Measurements from ENCODE around the gene CLDN11.
A peak's percentile ranks its signal among the peaks of the same experiment; 100 is the strongest.

Gene CLDN11

DNA sequence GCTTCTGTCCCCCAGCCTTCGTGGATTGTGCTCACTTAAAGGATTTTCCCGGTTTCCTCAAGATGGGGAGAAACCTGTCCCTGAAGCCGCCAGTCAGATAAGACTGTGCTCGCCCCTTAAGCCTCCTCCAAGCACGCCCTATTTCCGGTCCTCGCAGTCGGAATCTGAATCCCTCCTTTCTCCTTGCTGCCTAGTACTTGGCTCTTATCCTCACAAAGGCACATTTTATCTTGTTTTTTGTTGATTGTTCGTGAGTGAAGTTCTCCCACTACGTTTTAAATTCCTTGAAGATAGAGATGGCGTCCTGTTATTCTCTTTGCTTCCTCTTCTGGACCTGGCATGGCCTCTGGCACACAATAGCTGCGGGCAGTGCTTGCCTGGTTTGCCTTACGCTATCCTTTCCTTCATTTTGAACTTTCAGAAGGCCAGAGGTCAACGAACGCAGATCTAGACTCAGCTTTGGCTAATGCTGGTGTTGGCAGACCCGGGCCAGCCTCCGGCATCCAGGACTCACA lies 1.7 kb downstream of the CLDN11 start:
- Mint-ChIP-seq H3K27me3 (peaks cover 26% of the 10 kb centered on the region), H3K36me3 (peaks cover 2% of the 10 kb centered on the region), H3K4me3 (peak overlapping the region; percentile 78), H3K4me1 (ENCODE audit: low read depth) (peaks cover 14% of the 10 kb centered on the region), H3K9me3 (ENCODE audit: low read depth) (no peaks in the 10 kb centered on the region), H3K27ac (no peak overlapping the region)

- peaks cover 26% of the 10 kb centered on the region for H3K27me3 Mint-ChIP-seq
- H3K4me3 Mint-ChIP-seq = no peak overlapping the region
- no peak overlapping the region for H3K27ac Mint-ChIP-seq
- no peaks in the 10 kb centered on the region for H3K9me3 Mint-ChIP-seq (ENCODE audit: low read depth)
- H3K4me1 Mint-ChIP-seq (ENCODE audit: low read depth) = peaks cover 14% of the 10 kb centered on the region
- peaks cover 2% of the 10 kb centered on the region for H3K36me3 Mint-ChIP-seq
Observed at GRCh38 chr3:170421111-170421641, 2.5 kb downstream of the CLDN11 start.

DNA sequence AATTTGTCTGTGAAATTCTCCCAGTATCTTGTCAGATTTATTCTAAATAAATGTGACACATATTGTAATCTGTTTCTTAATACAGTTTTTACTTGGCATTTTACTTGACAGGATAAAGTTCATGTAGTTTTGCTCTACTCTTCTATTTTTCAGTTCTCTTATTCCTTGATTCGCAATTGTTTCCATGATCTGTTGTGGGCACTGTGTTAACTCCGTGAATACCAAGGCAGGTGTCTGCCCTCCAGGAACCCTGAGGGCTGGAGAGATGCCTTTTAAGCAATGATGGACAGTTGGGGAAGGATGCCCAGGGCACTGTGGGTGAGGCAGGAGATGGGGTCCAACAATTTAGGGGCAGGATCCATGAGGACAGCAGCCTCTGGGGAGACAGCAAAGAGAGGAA lies 3.1 kb downstream of the CLDN11 start:
- H3K36me3 Mint-ChIP-seq = peaks cover 2% of the 10 kb centered on the region
- peaks cover 25% of the 10 kb centered on the region for H3K27me3 Mint-ChIP-seq
- H3K4me1 Mint-ChIP-seq (ENCODE audit: low read depth) = peaks cover 14% of the 10 kb centered on the region
- no peak overlapping the region for H3K4me3 Mint-ChIP-seq
- H3K27ac Mint-ChIP-seq = no peak overlapping the region
- H3K9me3 Mint-ChIP-seq (ENCODE audit: low read depth) = no peaks in the 10 kb centered on the region

- Mint-ChIP-seq H3K27me3 (peaks cover 16% of the 10 kb centered on the region), H3K36me3 (peaks cover 2% of the 10 kb centered on the region), H3K27ac (no peak overlapping the region), H3K4me1 (ENCODE audit: low read depth) (peaks cover 13% of the 10 kb centered on the region), H3K9me3 (ENCODE audit: low read depth) (no peaks in the 10 kb centered on the region), H3K4me3 (no peak overlapping the region)
Observed at GRCh38 chr3:170423001-170423615, 4.4 kb downstream of the CLDN11 start.

DNA sequence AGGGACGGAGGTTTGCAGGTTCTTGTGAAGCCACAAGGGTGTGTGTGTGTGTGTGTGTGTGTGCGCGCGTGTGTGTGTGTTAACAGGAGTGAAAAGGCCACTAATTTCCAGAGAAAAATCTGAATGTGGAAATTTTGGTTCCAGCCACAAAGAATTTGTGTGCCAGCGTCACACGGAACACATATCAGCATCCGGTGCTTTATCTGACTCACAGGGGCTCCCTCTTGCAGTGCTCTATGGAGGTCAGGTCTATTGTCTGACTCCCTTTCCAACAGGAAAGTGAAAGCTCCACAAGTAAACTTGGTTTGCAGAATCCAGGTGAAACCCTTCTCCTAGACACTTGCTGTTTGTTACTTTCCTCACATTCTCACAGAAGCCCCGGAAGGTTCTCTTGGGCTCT lies 6.2 kb downstream of the CLDN11 start:
- Mint-ChIP-seq H3K4me1 (ENCODE audit: low read depth) (peaks cover 25% of the 10 kb centered on the region), H3K27me3 (peaks cover 12% of the 10 kb centered on the region)

GRCh38 chr3:170425491-170426239 lies 7.0 kb downstream of the CLDN11 start:
- Mint-ChIP-seq H3K36me3 (peaks cover 2% of the 10 kb centered on the region), H3K27ac (no peak overlapping the region), H3K4me1 (ENCODE audit: low read depth) (peaks cover 20% of the 10 kb centered on the region), H3K9me3 (ENCODE audit: low read depth) (no peaks in the 10 kb centered on the region), H3K27me3 (peaks cover 7% of the 10 kb centered on the region), H3K4me3 (no peak overlapping the region)

More for the DNA sequence above, 6.2 kb downstream of the CLDN11 start:
- no peak overlapping the region for H3K4me3 Mint-ChIP-seq
- H3K36me3 Mint-ChIP-seq = peaks cover 2% of the 10 kb centered on the region
- no peak overlapping the region for H3K27ac Mint-ChIP-seq
- no peaks in the 10 kb centered on the region for H3K9me3 Mint-ChIP-seq (ENCODE audit: low read depth)

GRCh38 chr3:170426240-170426797 lies 7.7 kb downstream of the CLDN11 start:
- H3K4me3 Mint-ChIP-seq = no peak overlapping the region
- peaks cover 7% of the 10 kb centered on the region for H3K27me3 Mint-ChIP-seq
- peaks cover 20% of the 10 kb centered on the region for H3K4me1 Mint-ChIP-seq (ENCODE audit: low read depth)
- no peak overlapping the region for H3K27ac Mint-ChIP-seq
- H3K36me3 Mint-ChIP-seq = peaks cover 2% of the 10 kb centered on the region
- no peaks in the 10 kb centered on the region for H3K9me3 Mint-ChIP-seq (ENCODE audit: low read depth)

- Mint-ChIP-seq H3K27ac (no peak overlapping the region), H3K27me3 (peaks cover 2% of the 10 kb centered on the region), H3K4me3 (no peak overlapping the region), H3K9me3 (ENCODE audit: low read depth) (no peaks in the 10 kb centered on the region), H3K36me3 (peaks cover 2% of the 10 kb centered on the region), H3K4me1 (ENCODE audit: low read depth) (peaks cover 17% of the 10 kb centered on the region)
Observed at GRCh38 chr3:170428095-170428494, 9.4 kb downstream of the CLDN11 start.

DNA sequence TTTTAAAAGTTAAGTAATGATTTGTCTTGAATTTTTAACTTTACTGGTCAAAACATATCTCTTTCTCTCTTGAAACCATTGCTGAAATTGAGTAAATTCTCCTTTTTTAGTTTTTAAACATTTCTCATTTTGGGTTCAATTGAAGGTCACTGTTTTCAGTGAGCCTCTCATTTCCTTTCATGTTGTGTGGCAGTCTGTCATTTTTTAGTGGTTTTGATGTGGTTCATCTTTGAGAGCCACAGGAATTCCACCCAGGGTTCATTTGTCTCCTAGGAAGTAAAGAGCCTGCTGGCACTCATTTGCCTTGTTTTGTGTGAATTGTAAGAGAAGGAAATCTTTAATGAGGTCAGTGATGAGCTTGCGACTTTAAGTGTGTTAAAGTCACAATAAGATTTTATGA lies 10.4 kb downstream of the CLDN11 start:
- peaks cover 1% of the 10 kb centered on the region for H3K27me3 Mint-ChIP-seq
- no peaks in the 10 kb centered on the region for H3K9me3 Mint-ChIP-seq (ENCODE audit: low read depth)
- peak overlapping the region; percentile 4 for H3K4me3 Mint-ChIP-seq
- peaks cover 17% of the 10 kb centered on the region for H3K4me1 Mint-ChIP-seq (ENCODE audit: low read depth)
- H3K27ac Mint-ChIP-seq = peak overlapping the region; percentile 17
- H3K36me3 Mint-ChIP-seq = peaks cover 2% of the 10 kb centered on the region

DNA sequence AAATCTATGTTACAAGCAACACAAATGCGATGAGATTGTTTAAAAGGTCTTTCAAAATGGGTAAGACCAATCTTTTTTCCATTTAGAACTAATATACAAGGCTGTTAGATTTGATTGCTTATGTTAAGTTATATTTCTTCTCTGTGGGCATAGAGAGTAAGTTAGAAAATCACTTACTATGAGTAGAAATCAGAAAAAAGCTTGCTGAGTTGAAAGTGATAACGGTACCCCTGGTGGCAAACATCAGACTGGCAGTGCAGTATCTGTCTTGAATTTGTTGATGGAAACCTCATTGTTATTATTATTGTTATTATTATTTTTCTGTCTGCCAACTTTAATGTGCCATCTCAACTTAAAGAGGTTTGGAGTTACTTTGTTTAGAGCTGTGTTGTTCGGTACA lies 12.4 kb downstream of the CLDN11 start:
- H3K27me3 Mint-ChIP-seq = no peaks in the 10 kb centered on the region
- H3K9me3 Mint-ChIP-seq (ENCODE audit: low read depth) = no peaks in the 10 kb centered on the region
- H3K27ac Mint-ChIP-seq = no peak overlapping the region
- no peaks in the 10 kb centered on the region for H3K36me3 Mint-ChIP-seq
- H3K4me1 Mint-ChIP-seq (ENCODE audit: low read depth) = peaks cover 17% of the 10 kb centered on the region
- no peak overlapping the region for H3K4me3 Mint-ChIP-seq

- H3K4me3 Mint-ChIP-seq = no peak overlapping the region
- peaks cover 17% of the 10 kb centered on the region for H3K4me1 Mint-ChIP-seq (ENCODE audit: low read depth)
- no peaks in the 10 kb centered on the region for H3K27me3 Mint-ChIP-seq
- H3K9me3 Mint-ChIP-seq (ENCODE audit: low read depth) = no peaks in the 10 kb centered on the region
- no peak overlapping the region for H3K27ac Mint-ChIP-seq
- H3K36me3 Mint-ChIP-seq = no peaks in the 10 kb centered on the region
Observed at GRCh38 chr3:170432416-170432815, 13.7 kb downstream of the CLDN11 start.

DNA sequence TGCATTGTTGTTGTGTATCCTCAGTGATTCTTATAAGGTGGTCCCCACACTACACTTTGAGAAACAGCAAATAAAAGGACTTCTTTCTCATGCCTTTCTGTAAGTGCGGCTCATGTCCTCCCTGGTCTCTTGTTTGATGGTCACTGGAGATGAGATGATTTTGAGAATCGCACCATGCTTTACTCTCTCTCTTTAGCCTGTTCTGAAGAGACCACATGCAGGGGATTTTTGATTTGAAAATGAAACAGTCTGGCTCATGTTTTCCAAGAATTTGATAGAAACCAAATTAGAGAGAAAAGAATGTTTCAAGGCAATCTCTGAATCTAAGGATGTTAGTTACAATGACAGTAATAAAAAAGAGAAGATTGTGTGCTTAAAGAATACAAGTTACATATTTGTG lies 18.0 kb downstream of the CLDN11 start:
- no peak overlapping the region for H3K27ac Mint-ChIP-seq
- no peaks in the 10 kb centered on the region for H3K9me3 Mint-ChIP-seq (ENCODE audit: low read depth)
- H3K36me3 Mint-ChIP-seq = no peaks in the 10 kb centered on the region
- H3K4me1 Mint-ChIP-seq (ENCODE audit: low read depth) = no peaks in the 10 kb centered on the region
- H3K27me3 Mint-ChIP-seq = peaks cover 3% of the 10 kb centered on the region
- H3K4me3 Mint-ChIP-seq = no peak overlapping the region

- peaks cover 3% of the 10 kb centered on the region for H3K27me3 Mint-ChIP-seq
- no peak overlapping the region for H3K27ac Mint-ChIP-seq
Observed at GRCh38 chr3:170437176-170437575, 18.5 kb downstream of the CLDN11 start.

DNA sequence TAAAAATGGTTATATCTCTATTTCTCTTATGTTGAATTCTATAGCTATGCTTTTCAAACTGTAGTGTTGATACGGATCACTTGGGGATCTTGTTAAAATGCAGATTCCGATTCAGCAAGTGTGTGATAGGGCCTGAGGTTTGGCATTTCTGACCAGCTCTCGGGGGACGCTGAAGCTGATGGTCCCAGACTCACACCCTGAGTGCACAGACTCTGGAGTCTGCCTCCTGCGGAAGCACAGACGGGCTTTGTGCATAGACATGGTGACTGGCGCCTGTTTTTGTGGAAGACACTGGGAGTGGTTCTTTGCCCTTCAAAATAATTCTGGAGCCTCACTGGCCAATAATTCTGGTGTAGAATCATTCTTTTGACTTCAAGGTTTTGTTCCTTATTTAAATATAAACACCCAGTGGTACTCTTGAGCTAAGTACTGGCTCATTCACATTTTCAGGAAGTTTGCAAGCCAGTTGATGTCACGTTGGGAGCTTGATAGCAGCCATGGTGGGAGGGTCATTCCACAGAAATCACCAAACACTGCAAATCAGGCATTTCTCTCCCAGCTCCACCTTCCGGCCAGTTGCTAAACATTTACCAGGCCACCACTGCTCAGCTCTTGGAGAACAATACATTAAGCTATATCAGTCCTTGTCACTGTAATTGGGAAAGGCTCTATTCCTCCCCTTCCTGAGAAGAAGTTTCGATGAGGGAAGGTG lies 19.2 kb downstream of the CLDN11 start:
- Mint-ChIP-seq H3K27ac (no peak overlapping the region), H3K4me1 (ENCODE audit: low read depth) (no peaks in the 10 kb centered on the region), H3K27me3 (peaks cover 3% of the 10 kb centered on the region), H3K36me3 (no peaks in the 10 kb centered on the region), H3K9me3 (ENCODE audit: low read depth) (no peaks in the 10 kb centered on the region), H3K4me3 (no peak overlapping the region)

More at GRCh38 chr3:170437176-170437575, 18.5 kb downstream of the CLDN11 start:
- H3K9me3 Mint-ChIP-seq (ENCODE audit: low read depth) = no peaks in the 10 kb centered on the region
- no peaks in the 10 kb centered on the region for H3K4me1 Mint-ChIP-seq (ENCODE audit: low read depth)
- H3K4me3 Mint-ChIP-seq = no peak overlapping the region
- no peaks in the 10 kb centered on the region for H3K36me3 Mint-ChIP-seq

GRCh38 chr3:170438836-170439235 lies 20.2 kb downstream of the CLDN11 start:
- H3K9me3 Mint-ChIP-seq (ENCODE audit: low read depth) = no peaks in the 10 kb centered on the region
- no peaks in the 10 kb centered on the region for H3K4me1 Mint-ChIP-seq (ENCODE audit: low read depth)
- H3K36me3 Mint-ChIP-seq = no peaks in the 10 kb centered on the region
- no peak overlapping the region for H3K4me3 Mint-ChIP-seq
- peaks cover 3% of the 10 kb centered on the region for H3K27me3 Mint-ChIP-seq
- H3K27ac Mint-ChIP-seq = no peak overlapping the region

Measured in activated naive CD8-positive, alpha-beta T cell (primary cell).